Measurements from ENCODE around the gene HBS1L.

The HBS1L gene

GRCh38 chr6:135054569-135055498, at the start of gene HBS1L:
Gene HBS1L (minus strand): TSS chr6:135054822. CDS start chr6:135054691, 131 bp downstream.
- DNase-seq: peak; percentile 79

DNA sequence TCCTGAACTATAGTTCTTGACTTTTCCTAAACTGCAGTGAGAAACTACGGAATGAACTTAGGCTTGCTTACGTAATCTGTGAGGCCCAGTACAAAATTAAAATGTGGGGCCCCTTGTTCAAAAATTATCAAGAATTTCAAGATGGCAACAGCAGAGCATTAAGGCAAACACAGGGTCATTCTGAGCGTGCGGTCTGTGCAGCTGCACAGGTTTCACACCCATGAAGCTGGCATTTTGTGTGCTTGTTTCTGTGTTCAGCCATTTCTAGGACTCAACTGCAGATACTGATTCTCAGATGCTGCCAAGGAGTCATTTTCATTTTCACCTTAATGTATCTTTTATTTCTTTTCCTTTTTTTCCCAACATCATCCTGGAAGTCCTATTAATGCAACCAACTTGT, 49.6 kb upstream of the HBS1L start:
- no peak for DNase-seq

DNA sequence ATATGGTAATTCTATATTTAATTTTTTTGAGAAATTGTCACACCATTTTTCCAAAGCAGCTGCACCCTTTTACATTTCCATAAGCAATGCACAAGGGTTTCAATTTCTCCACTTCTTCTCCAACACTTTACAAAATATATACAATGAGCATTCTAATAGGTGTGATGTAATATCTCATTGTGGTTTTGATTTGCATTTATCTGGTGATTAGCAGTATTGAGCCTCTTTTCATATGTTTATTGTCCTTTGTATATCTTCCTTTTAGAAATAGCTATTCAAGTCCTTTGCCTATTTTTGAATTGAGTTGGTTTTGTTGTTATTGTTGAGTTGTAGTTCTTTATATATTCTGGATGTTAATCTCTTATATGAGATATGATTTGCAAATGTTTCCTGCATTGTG, 47.6 kb upstream of the HBS1L start:
- no peak for DNase-seq

GRCh38 chr6:135097172-135097571, 42.5 kb upstream of the HBS1L start:
- DNase-seq: no peak

DNA sequence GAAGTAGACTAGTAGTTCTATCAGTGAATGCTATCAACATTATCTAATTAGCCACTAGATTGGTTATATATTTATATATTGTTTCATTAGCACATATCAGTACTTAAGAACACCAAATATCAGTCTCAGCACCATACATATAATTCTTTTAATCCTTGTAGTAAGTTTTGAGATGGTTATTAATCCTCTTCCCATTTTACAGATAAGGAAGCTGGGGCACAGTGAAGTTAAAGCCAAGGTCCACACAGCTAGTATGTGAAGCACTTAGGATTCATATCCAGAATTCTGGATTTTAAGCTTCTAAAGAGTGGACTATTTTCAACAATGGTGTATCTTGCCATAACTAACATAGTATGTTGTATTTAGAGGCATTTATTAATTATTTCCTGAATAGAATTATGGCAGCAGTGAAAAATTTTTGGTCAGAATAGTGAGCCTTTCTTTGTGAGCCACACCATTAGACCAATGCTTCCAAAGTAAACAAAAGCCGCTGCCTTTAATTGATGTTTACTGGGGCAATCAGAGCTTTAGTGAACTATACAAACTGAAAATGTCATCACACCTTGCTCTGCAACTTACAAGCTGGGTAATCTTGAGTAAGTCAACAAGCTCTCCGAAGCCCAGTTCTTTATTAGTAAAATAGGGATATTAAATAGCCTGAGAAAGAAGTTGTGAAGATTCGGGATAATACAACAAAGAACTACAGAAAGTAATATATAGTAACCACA, 41.9 kb upstream of the HBS1L start:
- DNase-seq: no peak

- no peak for DNase-seq
These were observed 41.1 kb upstream of the HBS1L start for GRCh38 chr6:135095716-135096115.

DNA sequence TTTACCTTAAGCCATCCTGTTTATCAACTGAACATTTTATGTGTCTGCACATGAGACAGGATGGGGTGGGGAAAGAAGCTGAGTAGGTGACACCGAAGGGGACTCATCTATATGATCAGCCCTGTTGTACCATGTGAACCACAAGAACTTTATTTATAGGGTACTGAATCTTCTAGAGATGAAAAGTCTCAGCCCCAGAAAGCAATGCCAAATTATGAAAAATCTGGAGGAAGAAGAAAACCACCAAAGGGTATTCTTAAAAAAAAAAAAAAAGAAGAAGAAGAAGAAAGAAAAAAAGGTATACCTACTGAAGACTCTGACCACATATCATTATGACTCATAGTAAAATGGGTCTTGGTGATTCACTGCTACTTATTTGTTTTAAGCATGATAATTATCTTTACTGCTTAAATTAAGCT, 39.8 kb upstream of the HBS1L start:
- DNase-seq: no peak

DNA sequence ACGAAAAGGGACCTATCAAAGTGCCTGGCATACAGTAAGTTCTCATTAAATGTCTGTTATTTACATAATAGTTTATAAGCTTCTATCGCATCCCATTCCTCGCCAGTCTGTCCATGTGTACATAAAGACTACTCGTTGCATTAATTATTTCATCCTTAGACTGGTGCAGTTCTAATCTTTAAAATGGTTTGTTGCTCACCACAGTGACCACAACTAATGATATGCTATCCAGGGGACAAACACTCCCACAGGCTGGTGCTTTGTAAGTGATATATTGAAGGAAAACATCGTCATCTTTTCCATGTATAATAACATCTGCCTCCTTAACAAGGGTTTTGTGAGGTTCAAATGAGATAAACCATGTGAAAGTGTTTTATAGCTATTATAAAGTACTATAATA, 39.0 kb upstream of the HBS1L start:
- DNase-seq: no peak

DNA sequence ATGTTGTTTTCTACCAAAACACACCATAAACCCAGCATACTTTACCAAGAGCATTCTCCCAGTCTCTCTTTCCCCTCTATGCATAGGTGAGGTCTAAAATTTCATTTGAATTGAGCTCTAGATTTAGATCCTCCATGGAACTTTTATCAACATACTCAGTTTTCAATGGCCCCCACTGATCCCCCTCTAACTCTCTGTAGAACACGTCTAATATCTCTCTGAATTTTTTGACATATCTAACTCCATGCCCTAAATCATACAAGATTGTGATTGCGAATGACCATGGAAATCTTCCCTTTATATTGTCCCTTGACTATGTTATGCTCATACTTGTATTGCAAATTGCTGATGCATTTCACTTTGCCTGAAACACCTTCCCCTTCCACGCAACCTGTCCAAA, 38.1 kb upstream of the HBS1L start:
- no peak for DNase-seq

DNA sequence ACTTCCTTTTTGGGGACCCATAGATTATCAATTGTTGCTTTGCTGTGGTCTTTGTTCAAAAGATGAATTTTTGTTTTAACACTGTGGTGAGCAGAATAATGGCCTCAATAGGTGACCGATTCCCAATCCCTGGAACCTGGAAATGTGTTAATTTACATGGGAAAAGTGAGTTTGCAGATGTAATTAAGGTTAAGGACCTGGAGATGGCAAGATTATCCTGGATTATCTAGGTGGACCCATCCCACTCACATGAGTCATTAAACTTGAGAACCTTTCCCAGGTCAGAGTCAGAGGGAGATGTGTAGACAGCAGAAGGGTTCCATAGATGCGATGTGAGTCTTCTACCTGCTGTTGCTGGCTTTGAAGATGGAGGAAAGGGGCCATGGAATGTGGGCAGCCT, 36.2 kb upstream of the HBS1L start:
- no peak for DNase-seq

DNA sequence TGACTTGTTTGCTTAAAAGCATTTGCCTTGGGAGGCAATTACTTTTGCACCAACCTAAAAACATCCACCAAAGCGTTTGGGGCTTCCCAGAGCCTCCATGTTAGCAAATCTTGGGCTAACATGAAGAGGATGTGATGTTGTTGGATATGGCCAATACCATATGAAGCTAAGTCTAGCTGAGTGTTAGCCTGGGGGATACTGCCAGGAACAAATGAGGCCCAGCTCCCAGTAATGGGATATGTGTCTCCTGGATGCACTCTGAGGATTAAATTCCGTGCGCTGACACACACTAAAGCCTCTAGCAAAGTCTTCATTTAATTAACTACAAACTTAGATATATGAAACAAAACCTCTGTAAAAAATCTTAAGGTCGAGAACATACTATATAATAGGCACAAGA, 35.3 kb upstream of the HBS1L start:
- no peak for DNase-seq

GRCh38 chr6:135088818-135089809, 34.5 kb upstream of the HBS1L start:
- DNase-seq: no peak

- DNase-seq: no peak
These were observed 33.7 kb upstream of the HBS1L start for GRCh38 chr6:135088281-135088680.

- no peak for DNase-seq
These were observed 33.2 kb upstream of the HBS1L start for GRCh38 chr6:135087803-135088202.

DNA sequence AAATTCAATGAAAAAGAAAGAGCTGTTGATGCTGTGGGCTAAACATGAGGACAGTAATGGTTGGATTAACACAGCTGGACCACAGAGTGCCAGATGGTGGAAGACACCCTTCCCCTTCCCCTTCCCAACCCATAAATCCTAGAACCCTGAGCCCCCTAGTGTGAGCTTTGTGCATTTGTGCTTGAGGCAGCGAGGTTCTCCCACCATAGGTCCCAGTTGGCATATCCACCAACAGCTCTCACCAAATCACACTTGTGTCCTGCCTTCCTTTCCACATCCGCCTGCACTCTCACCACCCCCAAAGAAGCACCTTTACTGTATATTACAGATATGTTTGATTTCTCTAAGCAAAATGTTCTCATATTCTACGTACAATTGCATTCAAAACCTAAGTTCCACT, 32.8 kb upstream of the HBS1L start:
- no peak for DNase-seq

DNA sequence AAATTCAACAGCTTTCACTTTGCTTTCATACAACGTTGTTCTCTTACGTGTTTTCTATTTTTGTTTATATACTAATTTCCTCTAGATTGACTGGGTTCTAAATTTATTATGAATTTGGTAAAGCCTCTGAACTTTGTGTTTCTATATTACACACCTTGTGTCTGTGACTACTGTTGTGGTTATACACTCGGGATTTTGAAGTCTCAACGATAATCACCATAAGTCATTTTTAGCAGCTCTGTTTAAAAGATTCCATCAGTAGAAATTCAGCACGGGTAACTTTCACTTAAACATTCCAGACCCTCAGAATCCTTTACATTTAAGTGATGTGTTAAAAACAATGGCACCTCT, 31.8 kb upstream of the HBS1L start:
- DNase-seq: no peak

DNA sequence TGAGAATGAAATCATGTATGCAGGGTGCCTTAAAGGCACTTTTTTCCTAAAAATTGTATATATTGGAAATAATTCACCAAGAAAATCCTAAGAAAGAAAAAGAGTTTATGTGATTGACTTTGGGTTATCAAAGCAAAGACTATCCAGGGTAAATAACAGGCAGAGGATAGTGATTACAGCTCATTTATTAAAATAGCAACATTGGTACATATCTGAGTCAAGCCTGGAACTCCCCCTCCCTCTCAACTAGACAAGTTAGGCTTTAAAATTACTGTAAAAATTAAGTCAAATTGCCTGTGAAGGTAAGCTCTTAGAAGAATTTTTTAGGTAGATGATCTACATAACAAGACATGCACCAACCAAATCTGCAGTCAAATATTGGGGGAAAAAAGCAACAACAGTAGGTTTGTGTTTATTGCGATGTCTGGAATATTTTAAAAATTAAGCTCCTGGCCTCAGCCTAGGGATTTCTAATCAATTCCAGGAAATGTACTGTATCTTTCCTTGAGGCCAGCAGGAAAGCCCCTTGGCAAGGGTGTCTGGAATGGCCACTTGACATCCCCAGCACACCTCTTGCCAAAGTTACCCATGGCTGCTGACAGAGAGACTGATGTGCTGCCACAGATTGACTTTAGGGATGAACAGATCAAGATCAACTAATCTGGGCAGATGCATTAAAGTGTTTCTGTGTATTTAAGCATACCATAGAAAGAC, 31.2 kb upstream of the HBS1L start:
- no peak for DNase-seq

GRCh38 chr6:135084916-135085269, 30.3 kb upstream of the HBS1L start:
- DNase-seq: no peak

DNA sequence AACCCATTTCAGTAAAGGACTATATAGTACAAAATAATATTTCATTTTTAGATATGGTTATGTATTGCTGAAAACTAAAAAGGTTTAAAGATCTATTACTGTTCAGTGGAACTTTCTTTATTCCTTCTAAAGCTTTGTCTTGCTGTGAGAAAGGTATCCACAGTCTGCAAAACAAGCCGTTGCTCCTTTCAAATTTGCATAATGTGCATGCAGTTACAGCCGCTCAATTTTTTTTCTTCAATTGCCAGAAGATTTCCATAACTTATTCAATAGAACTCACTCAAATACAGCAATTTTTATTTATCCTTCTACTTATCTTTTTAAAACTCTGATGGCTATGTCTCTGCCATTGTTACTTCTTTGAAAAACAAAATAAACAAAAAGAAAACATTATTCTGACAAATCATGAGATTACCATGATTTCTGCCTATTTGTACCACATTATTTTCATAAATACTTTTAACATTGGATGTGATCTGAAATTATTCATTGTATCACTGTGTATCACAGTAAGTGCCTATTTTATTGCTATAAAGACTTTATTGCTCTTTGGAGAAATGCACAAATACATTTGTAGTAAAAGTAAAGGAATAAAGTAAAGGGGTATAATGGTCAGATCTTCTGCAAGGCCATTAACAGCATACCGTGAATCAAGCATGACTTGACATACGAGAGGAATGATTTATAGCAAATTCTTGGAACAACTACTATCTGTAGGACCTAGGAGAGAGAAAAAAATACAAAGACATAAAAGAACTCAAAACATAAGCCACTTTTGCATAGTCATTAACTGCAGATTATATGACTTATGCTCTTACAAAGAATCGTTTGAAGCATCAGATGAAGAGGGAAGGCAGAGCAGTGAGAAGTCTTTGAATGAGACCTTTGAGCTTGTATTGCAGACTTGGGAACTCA, 29.6 kb upstream of the HBS1L start:
- DNase-seq: no peak

GRCh38 chr6:135081966-135082365, 27.3 kb upstream of the HBS1L start:
- DNase-seq: no peak

DNA sequence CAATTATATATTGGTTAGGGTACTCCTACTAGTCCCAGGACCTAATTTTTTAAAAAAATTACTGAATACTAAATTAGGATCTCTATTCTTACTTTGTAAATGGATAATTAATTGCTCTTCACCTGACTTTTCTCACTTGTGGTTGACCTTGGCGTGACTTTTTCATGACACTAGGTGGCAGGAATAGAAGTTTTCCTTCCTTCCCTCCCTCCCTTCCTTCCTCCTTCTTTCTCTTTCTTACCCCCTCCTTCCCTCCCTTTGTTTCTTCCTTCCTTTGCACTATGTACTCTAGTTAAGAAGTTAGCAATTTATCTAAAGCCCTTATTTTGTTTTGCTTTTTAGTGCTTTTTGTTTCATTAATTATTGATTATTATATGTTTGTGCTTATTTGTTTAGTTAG, 20.4 kb upstream of the HBS1L start:
- DNase-seq: no peak

Data from NCI-H510A (cell line).